GM18909 (cell line): ENCODE measurements around the gene SLC36A3.
"Not testable (repeated sequence)": the region's sequence is repeated elsewhere in the genome, so short reads cannot be mapped to it uniquely, and the experiment has no call there.

Experiments used
- ATAC-seq: cut with Tn5 transposase; IDR thresholded peaks from one replicate; pipeline ENCODE4 v1.9.1; 2021; ENCODE audit warnings: mild to moderate bottlenecking; ENCODE audit not compliant: unreplicated experiment, poor library complexity

SLC36A3 gene

DNA sequence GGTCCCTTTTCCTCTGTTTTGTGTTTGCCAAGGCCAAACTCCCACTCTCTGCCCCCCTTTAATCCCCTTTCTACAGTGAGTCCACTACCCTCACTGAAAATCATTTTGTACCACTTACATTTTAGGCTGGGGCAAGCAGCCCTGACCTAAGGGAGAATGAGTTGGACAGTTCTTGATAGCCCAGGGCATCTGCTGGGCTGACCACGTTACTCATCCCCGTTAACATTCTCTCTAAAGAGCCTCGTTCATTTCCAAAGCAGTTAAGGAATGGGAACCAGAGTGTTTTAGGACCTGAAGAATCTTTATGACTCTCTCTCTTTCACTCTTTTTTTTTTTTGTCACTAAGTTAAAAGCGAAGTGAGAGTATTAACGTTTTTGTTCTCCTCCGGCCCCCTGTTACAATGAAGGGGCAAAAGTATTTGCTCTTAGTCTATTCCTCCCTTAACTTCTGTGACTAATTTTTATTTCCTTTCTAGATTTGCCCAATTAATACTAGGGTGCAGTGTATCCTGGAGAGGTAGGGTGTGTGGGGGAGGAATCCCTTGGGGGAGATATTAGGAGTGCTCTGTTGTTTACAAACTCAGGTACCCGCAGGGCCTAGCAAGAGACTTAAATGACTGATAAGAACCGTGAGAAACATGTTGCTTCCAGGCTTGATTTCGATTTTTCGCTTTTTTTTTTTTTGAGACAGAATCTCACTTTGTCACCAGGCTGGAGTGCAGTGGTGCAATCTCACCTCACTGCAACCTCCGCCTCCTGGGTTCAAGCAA lies 35.9 kb downstream of the SLC36A3 start:
- ATAC-seq, result no peak

GRCh38 chr5:151264113-151264512 lies 39.5 kb downstream of the SLC36A3 start:
- peak; percentile 66 for ATAC-seq

GRCh38 chr5:151262532-151262931 lies 41.0 kb downstream of the SLC36A3 start:
- no peak for ATAC-seq

GRCh38 chr5:151259931-151260330 lies 43.6 kb downstream of the SLC36A3 start:
- no peak for ATAC-seq

DNA sequence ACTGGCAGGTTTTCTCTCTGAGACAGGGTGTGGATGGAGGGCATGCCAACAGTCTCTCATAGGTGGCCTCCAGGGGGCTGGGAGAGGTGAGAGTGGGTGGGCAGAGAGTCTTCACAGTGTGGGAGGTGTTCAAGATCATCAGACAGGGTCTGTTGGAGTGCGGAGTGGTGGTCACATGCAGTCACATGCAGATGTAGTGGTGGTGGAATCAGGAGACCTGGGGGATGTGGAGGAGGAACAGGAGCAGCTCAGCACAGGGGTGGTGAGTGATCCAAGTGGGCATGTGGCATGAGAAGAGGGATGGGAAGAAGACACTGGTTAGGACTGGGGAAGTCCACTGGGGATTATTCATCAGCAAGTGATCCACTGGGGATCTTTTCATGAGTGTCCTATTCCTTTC lies 44.8 kb downstream of the SLC36A3 start:
- ATAC-seq, result no peak

DNA sequence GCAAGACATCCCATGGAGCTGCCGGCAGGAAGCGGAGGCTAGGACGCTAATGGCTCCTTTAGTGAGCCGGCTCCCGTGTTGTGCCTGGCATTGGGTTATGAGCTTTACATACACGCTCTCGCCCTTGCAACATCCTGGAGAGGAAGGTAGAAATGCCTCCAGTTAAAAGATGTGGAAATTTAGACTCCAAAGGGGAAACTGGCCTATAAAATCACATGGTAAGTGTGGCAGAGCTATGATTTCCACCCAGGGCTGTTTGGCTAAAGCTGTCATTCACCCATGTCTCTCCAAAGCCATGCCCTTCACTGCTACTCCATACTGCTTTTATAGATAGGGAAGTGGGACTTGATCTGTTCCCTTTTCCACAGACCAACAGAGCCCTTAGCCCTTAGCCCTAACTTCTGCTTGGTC lies 45.4 kb downstream of the SLC36A3 start:
- no peak for ATAC-seq

DNA sequence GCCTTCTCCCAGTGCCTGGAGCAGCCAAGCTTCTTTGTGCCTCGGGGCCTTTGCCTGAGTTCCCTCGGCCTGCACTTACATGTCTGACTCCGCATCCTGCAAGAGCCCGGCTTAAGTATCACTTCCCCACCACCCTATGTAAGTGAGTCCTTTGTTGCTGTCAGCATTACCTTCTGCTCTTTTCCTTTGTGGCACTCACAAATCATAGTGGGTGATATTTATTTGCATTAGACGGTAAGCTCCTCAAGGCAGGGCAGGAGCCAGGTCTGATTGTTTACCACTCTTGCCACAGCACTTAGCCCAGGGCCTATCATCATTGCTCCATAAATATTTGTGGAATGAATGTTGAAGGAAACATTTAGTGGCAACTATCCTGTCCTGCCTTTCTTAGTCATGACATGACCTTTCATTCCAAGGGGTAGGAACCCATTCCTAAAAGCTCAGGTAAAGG lies 45.8 kb downstream of the SLC36A3 start:
- ATAC-seq, result peak; percentile 35

DNA sequence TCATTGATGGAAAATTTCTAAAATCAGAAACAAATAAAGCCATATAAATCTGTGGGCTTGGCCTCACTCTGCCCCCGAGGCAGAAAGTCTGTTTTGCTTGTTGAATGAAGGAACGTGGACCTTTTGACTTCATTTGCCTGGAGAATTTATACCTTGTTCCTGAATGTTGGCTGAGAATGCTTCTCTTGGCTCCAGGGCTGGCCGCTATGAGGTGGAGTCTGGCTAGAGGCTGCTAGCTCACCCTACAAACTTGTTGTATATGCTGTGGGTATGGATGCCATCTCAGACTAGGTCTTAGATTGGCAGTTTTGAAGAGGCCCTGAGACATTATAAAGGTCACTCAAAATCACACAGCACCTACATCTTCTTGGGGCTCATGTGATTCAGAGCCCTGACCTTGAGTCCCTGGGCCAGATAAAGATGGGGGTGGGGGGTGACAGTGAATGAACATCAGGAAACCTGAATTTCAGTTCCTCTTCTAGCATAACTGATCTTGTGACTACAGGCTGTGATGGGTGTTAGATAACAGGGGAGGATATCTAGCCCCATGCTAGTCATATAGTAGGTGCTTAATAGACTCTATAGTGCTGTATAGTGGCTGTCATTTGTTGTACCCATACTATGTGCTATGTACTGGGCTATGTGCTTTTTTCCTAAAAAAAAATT lies 47.8 kb downstream of the SLC36A3 start:
- peak; percentile 45 for ATAC-seq

DNA sequence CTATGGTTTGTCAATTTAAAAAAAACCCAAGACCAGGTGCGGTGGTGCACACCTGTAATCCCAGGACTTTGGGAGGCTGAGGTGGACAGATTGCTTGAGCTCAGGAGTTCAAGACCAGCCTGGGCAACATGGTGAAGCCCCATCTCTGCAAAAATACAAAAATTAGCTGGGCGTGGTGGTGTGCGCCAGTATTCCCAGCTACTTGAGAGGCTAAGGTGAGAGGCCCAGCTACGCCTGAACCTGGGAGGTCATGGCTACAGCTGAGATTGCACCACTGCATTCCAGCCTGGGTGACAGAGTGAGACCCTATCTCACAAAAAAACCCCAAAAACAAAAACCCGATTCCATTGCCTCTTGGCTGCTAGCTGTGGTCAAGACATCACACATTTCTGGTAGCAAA lies 48.6 kb downstream of the SLC36A3 start:
- ATAC-seq, result not testable (repeated sequence)

DNA sequence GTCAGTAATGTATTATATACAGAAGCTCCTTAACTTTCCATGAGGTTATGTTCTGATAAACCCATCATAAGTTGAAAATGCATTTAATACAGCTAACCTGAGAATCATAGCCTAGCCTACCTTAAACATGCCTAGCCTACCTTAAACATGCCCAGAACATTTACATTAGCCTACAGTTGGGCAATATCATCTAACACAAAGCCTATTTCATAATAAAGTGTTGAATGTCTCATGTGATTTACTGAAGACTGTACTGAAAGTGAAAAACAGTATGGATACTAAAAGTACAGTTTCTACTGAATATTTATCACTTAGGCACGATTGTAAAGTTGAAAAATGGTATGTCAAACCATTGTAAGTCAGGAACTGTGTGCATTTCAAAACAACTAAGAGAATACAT lies 49.0 kb downstream of the SLC36A3 start:
- no peak for ATAC-seq

GRCh38 chr5:151253605-151253950 lies 50.0 kb downstream of the SLC36A3 start:
- ATAC-seq, result no peak

GRCh38 chr5:151252762-151253604 lies 50.6 kb downstream of the SLC36A3 start, which contains the start of gene GM2A:
GM2A (plus strand) TSS chr5:151253185; CDS start chr5:151253217, 32 bp downstream.
- ATAC-seq, result peak; percentile 85

DNA sequence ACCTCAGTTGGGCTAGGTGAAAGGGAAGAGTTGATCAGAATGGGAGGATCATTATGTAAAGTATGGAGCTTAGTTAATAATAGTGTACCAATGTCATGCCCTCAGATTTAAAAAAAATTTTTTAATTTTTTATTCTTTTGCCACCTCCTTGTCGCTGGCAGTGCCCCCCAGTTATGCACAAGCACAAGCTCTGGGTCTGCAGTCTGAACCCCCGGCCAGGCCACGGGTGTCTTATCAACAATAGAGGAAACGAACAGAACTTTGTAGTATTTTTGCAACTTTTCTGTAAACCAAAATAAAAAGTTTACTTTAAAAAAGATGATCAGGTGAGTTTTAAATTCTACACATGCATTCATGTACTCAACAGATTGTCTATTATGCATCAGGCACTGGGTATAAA lies 51.9 kb downstream of the SLC36A3 start:
- no peak for ATAC-seq

DNA sequence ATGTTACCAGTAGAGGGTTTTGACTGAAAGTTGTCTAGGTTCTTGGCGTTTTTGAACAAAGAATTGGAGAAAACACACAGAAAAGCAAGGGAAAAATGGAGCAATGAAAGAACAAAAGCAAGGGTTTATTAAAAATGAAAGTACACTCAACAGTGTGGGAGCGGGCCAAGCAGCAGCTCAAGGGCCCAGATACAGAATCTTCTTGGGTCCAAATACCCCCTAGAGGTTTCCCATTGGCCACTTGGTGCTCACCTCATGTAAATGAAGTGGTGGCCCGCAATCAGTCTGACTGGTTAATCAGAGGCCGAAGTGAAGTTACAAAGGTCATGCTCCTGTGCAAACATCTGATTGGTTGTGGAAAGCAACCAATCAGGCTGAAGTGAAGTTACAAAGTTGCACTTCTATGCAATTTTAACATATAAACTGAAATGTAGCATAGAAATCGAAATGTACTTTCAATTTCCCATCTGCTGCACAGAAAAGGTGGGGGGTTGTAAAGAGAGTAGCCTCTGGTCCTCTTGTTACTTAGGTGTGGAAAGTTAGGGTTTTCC lies 52.5 kb downstream of the SLC36A3 start:
- no peak for ATAC-seq

GRCh38 chr5:151250346-151251000 lies 53.1 kb downstream of the SLC36A3 start:
- ATAC-seq, result no peak

DNA sequence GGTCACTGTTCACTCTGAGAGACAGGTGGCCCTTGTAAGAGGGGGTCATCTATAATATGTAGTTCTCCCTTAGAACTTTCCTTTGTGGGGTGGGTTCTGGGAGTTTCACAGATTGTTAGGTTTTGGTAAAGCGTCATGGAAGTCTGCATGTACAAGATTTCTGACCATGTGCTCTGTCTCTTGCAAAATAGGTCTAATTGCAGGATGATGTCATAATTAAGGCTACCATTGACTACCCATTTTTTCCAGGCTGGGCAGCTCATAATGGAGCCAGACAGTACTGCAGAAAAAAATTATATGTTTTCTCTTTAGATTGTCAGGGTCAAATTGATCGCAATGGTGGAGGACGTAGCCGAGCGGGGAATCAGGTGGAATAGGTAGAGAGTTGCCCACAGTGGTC lies 54.3 kb downstream of the SLC36A3 start:
- no peak for ATAC-seq

DNA sequence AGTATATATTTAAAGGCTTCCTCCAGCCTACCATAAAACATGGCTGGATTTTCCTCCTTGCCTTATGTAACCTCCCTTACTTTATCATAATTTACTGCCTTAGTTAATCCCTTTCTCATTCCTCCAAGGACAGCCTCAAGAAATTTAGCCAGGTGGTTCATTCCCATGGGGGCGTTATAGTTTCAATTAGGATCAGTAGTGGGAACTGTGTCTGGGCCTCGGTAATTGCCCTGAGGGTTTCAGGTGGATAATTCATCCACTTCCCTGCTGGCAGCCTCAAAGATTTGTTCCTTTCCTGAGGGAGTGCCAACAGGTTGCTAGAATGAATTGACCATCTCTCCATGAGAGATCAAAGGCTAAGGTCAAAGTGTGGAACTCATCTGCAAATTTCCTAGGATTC lies 54.9 kb downstream of the SLC36A3 start:
- no peak for ATAC-seq

DNA sequence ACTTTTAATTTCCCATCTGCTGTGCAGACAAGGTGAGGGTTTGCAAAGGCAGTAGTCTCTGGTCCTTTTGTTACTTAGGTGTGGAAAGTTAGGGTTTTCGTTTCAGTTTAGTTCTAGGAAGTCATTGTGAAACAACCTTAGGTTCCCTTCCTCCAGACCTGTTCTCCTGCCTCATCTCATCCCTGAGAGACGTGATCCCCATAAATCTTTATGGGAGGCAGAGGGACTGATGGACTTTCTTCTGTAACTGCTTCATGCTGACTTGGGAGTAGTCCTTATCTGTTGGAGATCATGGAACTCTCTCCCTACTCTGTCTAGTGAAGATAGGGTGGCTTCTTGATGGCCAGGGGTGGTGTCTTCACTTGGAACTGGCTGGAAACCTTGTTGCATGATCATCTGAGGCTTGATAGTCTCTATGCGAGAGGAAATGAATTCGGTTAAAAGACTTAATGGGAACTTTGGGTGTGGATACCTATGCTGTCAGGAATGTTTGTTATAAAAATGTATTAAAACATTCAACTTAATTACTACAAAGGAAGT lies 57.8 kb downstream of the SLC36A3 start:
- ATAC-seq, result no peak

DNA sequence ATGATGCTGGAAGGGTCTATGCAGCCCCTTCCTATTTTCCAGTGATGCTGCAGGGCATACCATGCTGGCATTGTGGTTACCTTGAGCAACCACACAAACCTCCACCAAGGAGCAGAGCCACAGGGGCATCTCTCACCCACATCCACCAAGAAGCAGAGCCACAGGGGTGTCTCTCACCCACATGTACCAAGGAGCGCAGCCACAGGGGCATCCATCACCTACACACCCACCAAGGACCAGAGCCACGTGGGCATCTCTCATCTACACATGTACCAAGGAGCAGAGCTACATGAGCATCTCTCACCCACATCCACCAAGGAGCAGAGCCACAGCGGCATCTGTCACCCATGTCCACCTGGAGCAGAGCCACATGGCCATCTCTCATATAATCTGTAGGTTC lies 59.4 kb downstream of the SLC36A3 start:
- ATAC-seq, result no peak

- ATAC-seq, result no peak
Measured at GRCh38 chr5:151243564-151243963, 60.0 kb downstream of the SLC36A3 start.
